H1 (cell line): ENCODE data around the gene CDKL5. TPM values are rescaled to one million over a fixed set of nuclear protein-coding genes. Genes with fewer than 3 reads are reported as not detected.

Experiments
- CTCF ChIA-PET: fragments of 300-600 bp; sonication (Branson Sonifier 250); formaldehyde crosslinking; loops from one replicate; lab custom pipeline; 2021; ENCODE audit not compliant: partially characterized antibody; lab: Charles Lee
- POLR2A ChIA-PET: fragments of 300-600 bp; sonication (Branson Sonifier 250); formaldehyde crosslinking; loops from one replicate; lab custom pipeline; 2021; ENCODE audit warnings: inconsistent platforms; ENCODE audit not compliant: partially characterized antibody; lab: Charles Lee
- DNase-seq, 2 experiments: peaks; one replicate each; pipeline versions ENCODE4 v3.0.0 to v3.0.0-alpha.2; 2010 to 2022; ENCODE audit warnings: low spot score in 2 of 2, low read depth in 1 of 2, mixed read lengths in 1 of 2
- FAIRE-seq: peaks from 2 replicates; lab custom pipeline; 2011; peaks lifted over from hg19 to GRCh38; lab: Jason Lieb, UNC
- H2AFZ ChIP-seq: 2 replicates; pipeline ENCODE4 v1.8.1; 2012; ENCODE audit warnings: low read length, inconsistent platforms
- H2AK5ac ChIP-seq: 2 replicates; pipeline ENCODE4 v1.6.1; 2013; ENCODE audit warnings: low read depth, low read length
- H2BK120ac ChIP-seq: replicated peaks from 2 replicates; pipeline ENCODE3; 2013; ENCODE audit warnings: low read depth, low read length, inconsistent platforms
- H2BK12ac ChIP-seq: 2 replicates; pipeline ENCODE4 v1.6.1; 2013; ENCODE audit warnings: low read depth, low read length
- H2BK15ac ChIP-seq: 2 replicates; pipeline ENCODE4 v1.6.1; 2013; ENCODE audit warnings: low read length
- H2BK20ac ChIP-seq: 2 replicates; pipeline ENCODE4 v1.6.1; 2013; ENCODE audit warnings: low read length
- H2BK5ac ChIP-seq: 2 replicates; pipeline ENCODE4 v1.6.1; 2013; ENCODE audit warnings: low read depth, low read length
- H3K14ac ChIP-seq: 2 replicates; pipeline ENCODE4 v1.6.1; 2013; ENCODE audit warnings: inconsistent platforms; ENCODE audit not compliant: insufficient read length
- H3K18ac ChIP-seq: 2 replicates; pipeline ENCODE4 v1.6.1; 2013; ENCODE audit warnings: low read length; ENCODE audit errors: extremely low read depth
- H3K23ac ChIP-seq: 2 replicates; pipeline ENCODE4 v1.6.1; 2013; ENCODE audit warnings: inconsistent platforms; ENCODE audit not compliant: insufficient read length
- H3K23me2 ChIP-seq: 2 replicates; pipeline ENCODE4 v1.6.1; 2013; ENCODE audit warnings: low read depth, low read length
- H3K27ac ChIP-seq: 2 replicates; pipeline ENCODE4 v1.6.1; 2011; ENCODE audit warnings: low read depth, low read length, inconsistent platforms
- H3K27me3 ChIP-seq, 4 experiments: replicated peaks in 1 of 4; 1 replicate in 1 of 4; 2 replicates in 3 of 4; pipeline versions ENCODE4 v1.6.1 to v1.8.1; 2011 to 2013; ENCODE audit warnings: low read length in 3 of 4, mild to moderate bottlenecking in 3 of 4, inconsistent platforms in 2 of 4, mixed read lengths in 2 of 4, moderate library complexity in 1 of 4; ENCODE audit not compliant: control insufficient read depth in 3 of 4, insufficient read depth in 3 of 4; ENCODE audit errors: extremely low read depth in 1 of 4
- H3K36me3 ChIP-seq, 4 experiments: 2 replicates each; pipeline versions ENCODE4 v1.6.1 to v1.8.1; 2011 to 2013; ENCODE audit warnings: mild to moderate bottlenecking in 4 of 4, low read length in 3 of 4, moderate library complexity in 2 of 4, control low read depth in 1 of 4, inconsistent platforms in 1 of 4; ENCODE audit not compliant: insufficient read depth in 4 of 4, control insufficient read depth in 2 of 4
- H3K4ac ChIP-seq: replicated peaks from 2 replicates; pipeline ENCODE3; 2013; ENCODE audit warnings: low read length, low read depth, mixed read lengths, inconsistent platforms; ENCODE audit not compliant: insufficient read length
- H3K4me1 ChIP-seq, 4 experiments: replicated peaks in 1 of 4; 1 replicate in 1 of 4; 2 replicates in 3 of 4; pipeline versions ENCODE4 v1.6.1 to v1.8.1; 2011 to 2013; ENCODE audit warnings: low read length in 3 of 4, inconsistent platforms in 2 of 4, mixed read lengths in 1 of 4; ENCODE audit not compliant: insufficient read depth in 4 of 4, control insufficient read depth in 3 of 4
- H3K4me2 ChIP-seq, 2 experiments: 2 replicates each; pipeline versions ENCODE4 v1.6.1 to v1.8.1; 2011 to 2013; ENCODE audit warnings: low read depth in 2 of 2, low read length in 2 of 2, control low read depth in 1 of 2, inconsistent platforms in 1 of 2, mild to moderate bottlenecking in 1 of 2; ENCODE audit not compliant: insufficient read depth in 1 of 2
- H3K4me3 ChIP-seq, 4 experiments: fragments of 200-600, 300-600 bp in 1 of 4; sonication (generic), shearing (Covaris generic), sonication (Bioruptor Twin) in 1 of 4; 2 replicates each; pipeline versions ENCODE4 v1.5.1 to v1.8.1; 2011 to 2016; ENCODE audit warnings: low read length in 4 of 4, low read depth in 3 of 4, control low read depth in 2 of 4, inconsistent platforms in 2 of 4, mild to moderate bottlenecking in 2 of 4, mixed read lengths in 1 of 4, moderate library complexity in 1 of 4; ENCODE audit not compliant: insufficient read depth in 2 of 4; ENCODE audit errors: extremely low read depth in 1 of 4
- H3K56ac ChIP-seq: replicated peaks from 2 replicates; pipeline ENCODE3; 2013; ENCODE audit warnings: low read depth, mild to moderate bottlenecking, mixed read lengths, low read length, inconsistent platforms; ENCODE audit not compliant: insufficient read length
- H3K79me1 ChIP-seq: 2 replicates; pipeline ENCODE4 v1.6.1; 2013; ENCODE audit warnings: low read depth, low read length, control low read depth
- H3K79me2 ChIP-seq, 2 experiments: 2 replicates each; pipeline versions ENCODE4 v1.6.1 to v1.8.1; 2012 to 2013; ENCODE audit warnings: low read length in 2 of 2, mild to moderate bottlenecking in 2 of 2, inconsistent platforms in 1 of 2; ENCODE audit not compliant: insufficient read depth in 2 of 2, control insufficient read depth in 1 of 2
- H3K9ac ChIP-seq, 4 experiments: replicated peaks in 1 of 4; 1 replicate in 1 of 4; 2 replicates in 3 of 4; pipeline versions ENCODE4 v1.6.1 to v1.8.1; 2011 to 2013; ENCODE audit warnings: low read depth in 3 of 4, low read length in 3 of 4, control low read depth in 2 of 4, mild to moderate bottlenecking in 2 of 4, moderate library complexity in 2 of 4, inconsistent platforms in 1 of 4; ENCODE audit errors: extremely low read depth in 1 of 4
- H3K9me3 ChIP-seq, 2 experiments: 2 replicates each; pipeline versions ENCODE4 v1.6.1 to v1.8.1; 2012 to 2013; ENCODE audit warnings: mild to moderate bottlenecking in 2 of 2, moderate library complexity in 2 of 2, control low read depth in 1 of 2, inconsistent platforms in 1 of 2, low read depth in 1 of 2, low read length in 1 of 2, mixed read lengths in 1 of 2; ENCODE audit not compliant: insufficient read depth in 2 of 2
- H4K20me1 ChIP-seq, 2 experiments: replicated peaks in 1 of 2; 2 replicates each; pipeline versions ENCODE3 to v1.8.1; 2011 to 2013; ENCODE audit warnings: inconsistent platforms in 2 of 2, low read length in 2 of 2, mild to moderate bottlenecking in 1 of 2; ENCODE audit not compliant: insufficient read depth in 2 of 2, control insufficient read depth in 1 of 2
- H4K5ac ChIP-seq: 2 replicates; pipeline ENCODE4 v1.6.1; 2013; ENCODE audit warnings: low read length, low read depth, mixed read lengths, inconsistent platforms; ENCODE audit not compliant: insufficient read length
- H4K8ac ChIP-seq: 2 replicates; pipeline ENCODE4 v1.8.0; 2013; ENCODE audit warnings: mild to moderate bottlenecking, moderate library complexity, low read length, inconsistent platforms; ENCODE audit not compliant: insufficient read depth; ENCODE audit errors: extremely low read depth
- H4K91ac ChIP-seq: replicated peaks from 2 replicates; pipeline ENCODE3; 2013; ENCODE audit warnings: low read length, mixed read lengths, inconsistent platforms; ENCODE audit not compliant: insufficient read length
- ASH2L ChIP-seq: fragments of 200-600, 300-600 bp; sonication (generic); IDR thresholded peaks from one replicate; pipeline ENCODE4 v1.7.1; 2017; ENCODE audit warnings: low read length
- BRCA1 ChIP-seq: IDR thresholded peaks from 2 replicates; pipeline ENCODE4 v1.6.1; 2012; ENCODE audit warnings: low read depth, low read length, improper control_type of control experiment
- EGR1 ChIP-seq: IDR thresholded peaks from 2 replicates; pipeline ENCODE4 v1.6.1; 2011; ENCODE audit warnings: low read depth, low read length, borderline replicate concordance
- FOSL1 ChIP-seq: IDR thresholded peaks from 2 replicates; pipeline ENCODE4 v1.6.1; 2011; ENCODE audit warnings: mild to moderate bottlenecking, low read depth, low read length, moderate library complexity; ENCODE audit not compliant: insufficient read depth
- GABPA ChIP-seq: IDR thresholded peaks from 2 replicates; pipeline ENCODE4 v1.6.1; 2011; ENCODE audit warnings: mild to moderate bottlenecking, low read length, moderate library complexity, borderline replicate concordance; ENCODE audit not compliant: insufficient read depth
- HDAC6 ChIP-seq: IDR thresholded peaks from one replicate; pipeline ENCODE4 v1.7.1; 2012; ENCODE audit warnings: low read depth, mild to moderate bottlenecking, inconsistent platforms, low read length, moderate library complexity
- PHF8 ChIP-seq: fragments of 200-600 bp; sonication (generic); conservative IDR thresholded peaks from 2 replicates; pipeline ENCODE4 v1.7.1; 2012; ENCODE audit warnings: low read depth, mild to moderate bottlenecking, inconsistent platforms, low read length, moderate library complexity
- POLR2AphosphoS5 ChIP-seq: IDR thresholded peaks from 2 replicates; pipeline ENCODE4 v1.6.1; 2011; ENCODE audit warnings: low read depth, low read length
- POU5F1 ChIP-seq: IDR thresholded peaks from 2 replicates; pipeline ENCODE4 v1.6.1; 2011; ENCODE audit warnings: low read depth, mild to moderate bottlenecking, low read length, moderate library complexity
- TAF1 ChIP-seq: IDR thresholded peaks from 2 replicates; pipeline ENCODE4 v1.6.1; 2011; ENCODE audit warnings: mild to moderate bottlenecking, low read depth, low read length
- TAF7 ChIP-seq: optimal IDR thresholded peaks from 2 replicates; pipeline ENCODE3; 2011; ENCODE audit warnings: low read depth, mild to moderate bottlenecking, inconsistent platforms, low read length, moderate library complexity, borderline replicate concordance
- TCF12 ChIP-seq: IDR thresholded peaks from 2 replicates; pipeline ENCODE4 v1.6.1; 2011; ENCODE audit warnings: low read depth, mild to moderate bottlenecking, low read length
- TEAD4 ChIP-seq: IDR thresholded peaks from 2 replicates; pipeline ENCODE4 v1.6.1; 2012; ENCODE audit warnings: low read depth, low read length, inconsistent platforms, mixed read lengths
- YY1 ChIP-seq: IDR thresholded peaks from 2 replicates; pipeline ENCODE4 v1.6.1; 2011; ENCODE audit warnings: low read depth, mild to moderate bottlenecking, low read length
- WGBS, 2 experiments: shearing (Covaris generic) in 1 of 2; methylation state at CpG; one replicate each; pipeline versions ENCODE4 v1.1.6 to v1.1.7; 2013 to 2015; ENCODE audit warnings: low lambda C conversion rate in 2 of 2, mixed read lengths in 2 of 2, inconsistent platforms in 1 of 2, low coverage in 1 of 2, missing lambda C conversion rate in 1 of 2; ENCODE audit not compliant: insufficient replicate concordance in 2 of 2, insufficient coverage in 1 of 2, insufficient read length in 1 of 2; ENCODE audit errors: extremely low coverage in 1 of 2, missing lambda C conversion rate in 1 of 2; 5-methylcytosine and 5-hydroxymethylcytosine counted together
- polyA plus RNA-seq, 7 experiments: library from polyadenylated mRNA; depleted of rRNA in 3 of 7; stranded (reverse) in 5 of 7; unstranded in 2 of 7; fragments of >200 nt in 5 of 7; fragments of 200-250 nt in 2 of 7; gene quantifications; 1 replicate in 5 of 7; 2 replicates in 1 of 7; 4 replicates in 1 of 7; pipeline versions ENCODE4 v1.2.1 to v1.2.3, GENCODE V29; 2011 to 2013; ENCODE audit warnings: missing spikeins in 2 of 7, mixed read lengths in 2 of 7
- total RNA-seq: library from RNA; stranded (reverse); fragmentation: NEBNext Ultra II Directional; extraction: Animal tissue kit (Norgen Biotek cat#: 25700); gene quantifications from 2 replicates; pipeline ENCODE4 v1.2.1, GENCODE V29; 2021

CDKL5 gene
- total and polyA plus RNA-seq, 2 of the 8 experiments (the other 6 are each of a cell fraction or from before 2014, with no cell fraction given), result 5.5 to 15.6 TPM

DNA sequence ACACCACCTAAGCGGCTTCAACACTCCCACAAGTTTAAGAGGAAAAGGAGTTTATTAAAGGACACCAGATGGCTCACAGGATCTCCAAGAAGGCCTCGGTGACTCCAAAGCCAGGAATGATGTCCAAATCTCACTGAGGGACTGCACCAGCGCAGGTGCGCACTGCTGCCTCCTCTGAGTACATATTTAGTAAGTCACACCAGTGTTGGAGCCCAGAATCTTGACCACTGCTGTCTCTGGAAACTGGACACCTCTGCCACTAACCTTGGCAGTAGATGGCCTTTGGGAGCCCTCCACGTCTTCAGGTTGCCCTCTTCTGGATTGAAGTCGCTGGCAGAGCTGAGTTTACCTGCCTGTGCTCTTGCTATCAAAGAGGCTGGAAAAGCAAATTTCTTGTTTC, 256.6 kb downstream of the CDKL5 start:
- H3K27ac ChIP-seq, result no peak overlapping the region
- H3K9ac ChIP-seq, result no peak overlapping the region
- H3K79me2 ChIP-seq, result no peaks in the 10 kb centered on the region
- no peak overlapping the region for H2AK5ac ChIP-seq
- no peak overlapping the region for H3K4ac ChIP-seq
- ChIA-PET POLR2A (no interaction called here), CTCF (no interaction called here)
- H3K9me3 ChIP-seq, result no peaks in the 10 kb centered on the region
- no peaks in the 10 kb centered on the region for H3K36me3 ChIP-seq
- H4K5ac ChIP-seq, result no peak overlapping the region
- H2BK12ac ChIP-seq, result no peak overlapping the region
- no peak overlapping the region for H2AFZ ChIP-seq
- H3K79me1 ChIP-seq, result no peaks in the 10 kb centered on the region
- DNase-seq (no peak), FAIRE-seq (no peak)
- no peak overlapping the region for H3K4me3 ChIP-seq
- no peak overlapping the region for H2BK20ac ChIP-seq
- 90% methylated on average over 5 of the region's 6 CpGs; no CpG with 5 or more reads in 1 of the 2 experiments for WGBS, 2 experiments
- no peak overlapping the region for H2BK120ac ChIP-seq
- TF ChIP-seq PHF8 (no peak), POU5F1 (no peak), ASH2L (no peak), YY1 (no peak), HDAC6 (no peak), TCF12 (no peak), TAF1 (no peak), TEAD4 (no peak), FOSL1 (no peak), GABPA (no peak), POLR2AphosphoS5 (no peak), TAF7 (no peak), EGR1 (no peak), BRCA1 (no peak)
- H2BK15ac ChIP-seq, result no peak overlapping the region
- H3K4me1 ChIP-seq, result 0 out of 7 replicates have a peak, but pooled peaks cover 0 to 2% (median 0%) of the 10 kb centered on the region in 4 experiments
- H3K56ac ChIP-seq, result no peak overlapping the region
- no peak overlapping the region for H3K18ac ChIP-seq
- no peak overlapping the region for H4K8ac ChIP-seq
- H4K20me1 ChIP-seq, result no peaks in the 10 kb centered on the region
- no peaks in the 10 kb centered on the region for H3K27me3 ChIP-seq
- H2BK5ac ChIP-seq, result no peak overlapping the region
- H3K14ac ChIP-seq, result no peak overlapping the region
- no peaks in the 10 kb centered on the region for H3K23me2 ChIP-seq
- H4K91ac ChIP-seq, result no peak overlapping the region
- H3K23ac ChIP-seq, result no peak overlapping the region
- no peak overlapping the region for H3K4me2 ChIP-seq
